Measurements from ENCODE around the gene IQGAP3. TPM values are rescaled to one million over a fixed set of nuclear protein-coding genes. Genes with fewer than 3 reads are reported as not detected.

Gene IQGAP3
- polyA plus RNA-seq, 3 donors, result 0.03 to 0.24 TPM; not detected in 1

DNA sequence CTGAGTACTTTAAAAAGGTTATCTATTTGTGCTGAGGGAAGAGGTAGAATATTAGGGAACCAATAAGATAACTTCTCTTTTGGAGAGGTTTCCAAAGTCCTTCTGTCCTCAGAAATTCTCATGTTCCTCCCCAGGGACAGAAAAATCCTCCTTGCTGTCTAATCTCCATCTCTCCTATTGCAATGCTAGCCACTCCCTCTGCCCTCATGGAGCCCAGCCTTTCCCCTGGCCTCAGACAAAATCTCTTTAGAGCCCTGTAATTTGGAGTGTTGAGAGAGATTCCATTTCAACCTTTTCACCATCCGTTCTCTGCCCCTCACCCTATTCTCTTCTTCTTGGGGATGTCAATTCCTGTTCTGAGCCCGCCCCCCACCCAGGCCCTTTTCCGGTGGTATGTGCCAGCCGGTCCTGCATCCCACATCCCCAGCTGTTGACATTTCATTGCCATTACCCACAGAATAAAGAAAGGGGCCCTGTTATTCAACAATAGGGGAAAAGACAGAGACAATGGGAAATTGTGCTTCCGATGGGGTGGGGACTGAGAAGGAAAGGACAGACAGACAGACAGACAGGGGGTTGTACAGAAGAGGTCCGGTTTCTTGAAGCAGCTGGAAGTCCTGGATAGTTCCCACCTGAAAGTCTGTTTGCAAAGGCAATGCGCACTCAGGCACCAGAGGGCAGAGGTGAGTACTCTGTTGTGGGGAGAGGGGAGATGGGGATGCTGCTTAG is 46.7 kb upstream of the IQGAP3 start, which contains the start of gene HAPLN2:
HAPLN2 (plus strand) TSS at position 563 of the 729 bp plus-strand sequence. CDS start 4,076 bp downstream, outside the sequence.
- no peaks in the 10 kb centered on the region for H3K36me3 ChIP-seq (replicated peaks in 1 of 2; ENCODE audit: control insufficient read depth in 1 of 2, insufficient read depth in 2 of 2, low read length in 2 of 2)
- no peak within 1 kb of the TSS for H3K9ac ChIP-seq (ENCODE audit: insufficient read depth, low read length, poor library complexity, severe bottlenecking)
- TF ChIP-seq, protein P1, sequence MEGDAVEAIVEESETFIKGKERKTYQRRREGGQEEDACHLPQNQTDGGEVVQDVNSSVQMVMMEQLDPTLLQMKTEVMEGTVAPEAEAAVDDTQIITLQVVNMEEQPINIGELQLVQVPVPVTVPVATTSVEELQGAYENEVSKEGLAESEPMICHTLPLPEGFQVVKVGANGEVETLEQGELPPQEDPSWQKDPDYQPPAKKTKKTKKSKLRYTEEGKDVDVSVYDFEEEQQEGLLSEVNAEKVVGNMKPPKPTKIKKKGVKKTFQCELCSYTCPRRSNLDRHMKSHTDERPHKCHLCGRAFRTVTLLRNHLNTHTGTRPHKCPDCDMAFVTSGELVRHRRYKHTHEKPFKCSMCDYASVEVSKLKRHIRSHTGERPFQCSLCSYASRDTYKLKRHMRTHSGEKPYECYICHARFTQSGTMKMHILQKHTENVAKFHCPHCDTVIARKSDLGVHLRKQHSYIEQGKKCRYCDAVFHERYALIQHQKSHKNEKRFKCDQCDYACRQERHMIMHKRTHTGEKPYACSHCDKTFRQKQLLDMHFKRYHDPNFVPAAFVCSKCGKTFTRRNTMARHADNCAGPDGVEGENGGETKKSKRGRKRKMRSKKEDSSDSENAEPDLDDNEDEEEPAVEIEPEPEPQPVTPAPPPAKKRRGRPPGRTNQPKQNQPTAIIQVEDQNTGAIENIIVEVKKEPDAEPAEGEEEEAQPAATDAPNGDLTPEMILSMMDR (IDR thresholded peaks at IDR 0.05), result no peak
- H3K9me3 ChIP-seq (replicated peaks in 1 of 2; ENCODE audit: control insufficient read depth in 1 of 2, insufficient read depth in 1 of 2, low read length in 2 of 2), result peaks cover 0 to 8% of the 10 kb centered on the region in 2 donors
- no peaks in the 10 kb centered on the region for H3K79me2 ChIP-seq (ENCODE audit: insufficient read depth, low read length)
- H3K4me2 ChIP-seq (replicated peaks; ENCODE audit: extremely low read depth, low read length, poor library complexity, severe bottlenecking), result no peak within 1 kb of the TSS
- H2AFZ ChIP-seq (ENCODE audit: insufficient read depth, low read depth, low read length, poor library complexity, severe bottlenecking), result no peak within 1 kb of the TSS
- 3% methylated on average over 3 of the region's 7 CpGs for WGBS (ENCODE audit: insufficient coverage)
- no peak within 1 kb of the TSS for H3K27ac ChIP-seq (ENCODE audit: low read depth in 1 of 2, low read length in 2 of 2)
- no peaks in the 10 kb centered on the region for H4K20me1 ChIP-seq (ENCODE audit: insufficient read depth, low read length)
- H3K4me1 Mint-ChIP-seq, result peaks cover 1% of the 10 kb centered on the region
- DNase-seq, result no peak
- no peak within 1 kb of the TSS for H3K27ac Mint-ChIP-seq
- H3K27me3 ChIP-seq (ENCODE audit: control insufficient read depth in 2 of 2, insufficient read depth in 2 of 2, low read length in 2 of 2), result peaks cover 41 to 69% of the 10 kb centered on the region in 2 donors
- no peaks in the 10 kb centered on the region for H3K36me3 Mint-ChIP-seq
- H3K4me1 ChIP-seq (ENCODE audit: control insufficient read depth in 1 of 2, insufficient read depth in 2 of 2, low read length in 2 of 2), result peaks cover 1 to 5% of the 10 kb centered on the region in 2 donors
- no peak within 1 kb of the TSS for H3K4me3 ChIP-seq (replicated peaks in 1 of 3; ENCODE audit: low read depth in 2 of 3, low read length in 3 of 3)
- peak within 1 kb of the TSS in 1 of 2 donors; percentile 62 for H3K4me3 Mint-ChIP-seq
- H3K27me3 Mint-ChIP-seq (ENCODE audit: low read depth in 3 of 3), result peaks cover 62 to 92% (median 70%) of the 10 kb centered on the region in 3 donors
- H3K9me3 Mint-ChIP-seq, result peaks cover 0 to 15% (median 0%) of the 10 kb centered on the region in 7 donors
- intact Hi-C loops (cut with micrococcal nuclease), result no loop called here

DNA sequence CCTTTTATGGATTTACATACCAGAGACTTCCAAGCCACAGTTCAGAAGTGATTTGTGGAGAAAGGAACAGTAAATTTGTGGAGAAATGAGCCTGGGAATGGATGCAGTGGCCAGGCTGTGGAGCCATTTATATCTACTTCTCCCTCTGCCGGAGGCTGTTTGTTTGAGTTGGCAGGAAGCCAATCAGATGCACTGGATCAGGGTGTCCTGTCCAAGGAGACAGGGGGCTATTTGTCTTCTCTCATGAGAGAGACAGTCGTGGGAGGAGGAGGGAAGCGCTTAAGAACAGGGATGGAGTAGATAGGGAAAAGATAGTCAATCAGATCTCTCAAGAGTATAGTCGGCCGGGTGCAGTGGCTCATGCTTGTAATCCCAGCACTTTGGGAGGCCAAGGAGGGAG is 44.1 kb upstream of the IQGAP3 start:
- H3K9me3 Mint-ChIP-seq, result peaks cover 0 to 7% (median 0%) of the 10 kb centered on the region in 7 donors
- no peak overlapping the region for H3K27ac ChIP-seq (ENCODE audit: low read depth in 1 of 2, low read length in 2 of 2)
- H4K20me1 ChIP-seq (ENCODE audit: insufficient read depth, low read length), result no peaks in the 10 kb centered on the region
- H3K36me3 Mint-ChIP-seq, result no peaks in the 10 kb centered on the region
- no peak overlapping the region for H3K9ac ChIP-seq (ENCODE audit: insufficient read depth, low read length, poor library complexity, severe bottlenecking)
- H3K27me3 Mint-ChIP-seq (ENCODE audit: low read depth in 3 of 3), result peaks cover 43 to 85% (median 54%) of the 10 kb centered on the region in 3 donors
- H3K27me3 ChIP-seq (ENCODE audit: control insufficient read depth in 2 of 2, insufficient read depth in 2 of 2, low read length in 2 of 2), result peaks cover 26 to 51% of the 10 kb centered on the region in 2 donors
- WGBS (ENCODE audit: insufficient coverage), result 47% methylated on average over 2 of the region's 5 CpGs
- H3K4me3 Mint-ChIP-seq, result peak overlapping the region in 1 of 2 donors; percentile 62
- no peaks in the 10 kb centered on the region for H3K36me3 ChIP-seq (replicated peaks in 1 of 2; ENCODE audit: control insufficient read depth in 1 of 2, insufficient read depth in 2 of 2, low read length in 2 of 2)
- intact Hi-C loops (cut with micrococcal nuclease), result no loop called here
- H2AFZ ChIP-seq (ENCODE audit: insufficient read depth, low read depth, low read length, poor library complexity, severe bottlenecking), result no peak overlapping the region
- H3K4me1 ChIP-seq (ENCODE audit: control insufficient read depth in 1 of 2, insufficient read depth in 2 of 2, low read length in 2 of 2), result no peaks in the 10 kb centered on the region
- no peak overlapping the region for H3K4me2 ChIP-seq (replicated peaks; ENCODE audit: extremely low read depth, low read length, poor library complexity, severe bottlenecking)
- TF ChIP-seq, protein P1 (IDR thresholded peaks at IDR 0.05), result no peak
- peaks cover 6% of the 10 kb centered on the region for H3K4me1 Mint-ChIP-seq
- H3K27ac Mint-ChIP-seq, result no peak overlapping the region
- no peaks in the 10 kb centered on the region for H3K79me2 ChIP-seq (ENCODE audit: insufficient read depth, low read length)
- DNase-seq, result no peak
- H3K9me3 ChIP-seq (replicated peaks in 1 of 2; ENCODE audit: control insufficient read depth in 1 of 2, insufficient read depth in 1 of 2, low read length in 2 of 2), result no peaks in the 10 kb centered on the region
- no peak overlapping the region for H3K4me3 ChIP-seq (replicated peaks in 1 of 3; ENCODE audit: low read depth in 2 of 3, low read length in 3 of 3)
